OCI-LY7 (cell line): ENCODE results near the gene PPM1A. TPM values are rescaled to one million over a fixed set of nuclear protein-coding genes. Genes with fewer than 3 reads are reported as not detected.

Experiments used
- BruUV-seq: library from RNA; stranded (reverse); fragments of 400-500 nt; replicated peaks from 2 replicates; lab custom pipeline; 2021; lab: Mats Ljungman, UMichigan
- CTCF ChIA-PET: fragments of 300-600 bp; sonication (Branson Sonifier 250); formaldehyde crosslinking; loops from one replicate; lab custom pipeline; 2022; ENCODE audit warnings: antibody characterized with exemption; ENCODE audit not compliant: unreplicated experiment; lab: Charles Lee
- POLR2A ChIA-PET: fragments of 300-600 bp; sonication (Branson Sonifier 250); formaldehyde crosslinking; loops from one replicate; lab custom pipeline; 2022; ENCODE audit warnings: antibody characterized with exemption; lab: Charles Lee
- DNase-seq: peaks from one replicate; pipeline ENCODE4 v3.0.0-alpha.2; 2015; ENCODE audit warnings: low spot score
- H2AFZ ChIP-seq: fragments of 200-600 bp; sonication (generic), shearing (Covaris generic); 2 replicates; pipeline ENCODE4 v1.6.1; 2014; ENCODE audit warnings: mild to moderate bottlenecking, antibody characterized with exemption, low read length, moderate library complexity
- H3K27ac ChIP-seq: fragments of 200-600 bp; sonication (generic); 2 replicates; pipeline ENCODE4 v1.5.1; 2014; ENCODE audit warnings: mixed run types, low read depth, mild to moderate bottlenecking, moderate library complexity, low read length, inconsistent platforms; ENCODE audit not compliant: poor library complexity, severe bottlenecking
- H3K36me3 ChIP-seq: fragments of 200-600 bp; sonication (generic); 2 replicates; pipeline ENCODE4 v1.6.1; 2014; ENCODE audit warnings: mild to moderate bottlenecking, antibody characterized with exemption, low read length, moderate library complexity, mixed read lengths; ENCODE audit not compliant: insufficient read depth
- H3K4me1 ChIP-seq: fragments of 200-600 bp; sonication (generic); 2 replicates; pipeline ENCODE4 v1.5.1; 2014; ENCODE audit warnings: mild to moderate bottlenecking, low read length; ENCODE audit not compliant: insufficient read depth, poor library complexity, severe bottlenecking
- H3K4me2 ChIP-seq: fragments of 200-600 bp; sonication (generic); 2 replicates; pipeline ENCODE4 v1.6.1; 2014; ENCODE audit warnings: mild to moderate bottlenecking, low read length
- H3K4me3 ChIP-seq: fragments of 200-600 bp; sonication (generic); 2 replicates; pipeline ENCODE4 v1.5.1; 2014; ENCODE audit warnings: mild to moderate bottlenecking, low read depth, low read length; ENCODE audit not compliant: poor library complexity, severe bottlenecking
- H3K79me2 ChIP-seq: fragments of 200-600 bp; sonication (generic); 2 replicates; pipeline ENCODE4 v1.6.1; 2016; ENCODE audit warnings: low read depth, mild to moderate bottlenecking, low read length, moderate library complexity, mixed read lengths; ENCODE audit not compliant: insufficient read depth
- H3K9me2 ChIP-seq: fragments of 200-600 bp; sonication (generic); 2 replicates; pipeline ENCODE4 v1.6.1; 2016; ENCODE audit warnings: mild to moderate bottlenecking, low read length, mixed read lengths; ENCODE audit not compliant: insufficient read depth
- H3K9me3 ChIP-seq: fragments of 200-600 bp; sonication (generic); 2 replicates; pipeline ENCODE4 v1.6.1; 2014; ENCODE audit warnings: mild to moderate bottlenecking, mixed run types, low read length, mixed read lengths
- H4K20me1 ChIP-seq: fragments of 200-600 bp; sonication (generic); 2 replicates; pipeline ENCODE4 v1.6.1; 2014; ENCODE audit warnings: mild to moderate bottlenecking, antibody characterized with exemption, low read length, moderate library complexity, mixed read lengths; ENCODE audit not compliant: insufficient read depth
- CTCF ChIP-seq: fragments of 200-600 bp; sonication (generic); conservative IDR thresholded peaks from 2 replicates; pipeline ENCODE4 v1.5.1; 2014; ENCODE audit warnings: mild to moderate bottlenecking, antibody characterized with exemption, low read length, moderate library complexity, mixed read lengths
- EZH2phosphoT487 ChIP-seq: fragments of 200-600 bp; sonication (generic); IDR thresholded peaks from 2 replicates; pipeline ENCODE4 v1.6.1; 2018; ENCODE audit warnings: low read depth, borderline replicate concordance, mild to moderate bottlenecking, mixed run types, antibody characterized with exemption, low read length, moderate library complexity, mixed read lengths
- intact Hi-C: fragments of 100-400 bp; cut with micrococcal nuclease; formaldehyde crosslinking; loops from one replicate; pipeline ENCODE4 v1.10.0; 2022; ENCODE audit not compliant: unreplicated experiment
- total RNA-seq, 2 experiments: library from RNA; depleted of rRNA in 1 of 2; stranded (reverse); fragments of >200 nt in 1 of 2; shearing (Covaris generic) in 1 of 2; gene quantifications; 2 replicates each; pipeline ENCODE4 v1.2.3, GENCODE V29; 2014 to 2022

The PPM1A gene
- total RNA-seq, 2 experiments from 2014 or later = 25.4 to 75.1 TPM

GRCh38 chr14:60222820-60223219 is 26.2 kb upstream of the PPM1A start:
- ChIA-PET CTCF (no interaction called here), POLR2A (interaction anchor here (1.3 to 1.9 kb wide), 4 partner anchors 10 to 38 kb away, joined by 3 to 6 read pairs (median 4); no protein-coding TSS in a partner anchor)
- no peaks in the 10 kb centered on the region for H3K36me3 ChIP-seq
- no peak overlapping the region for H3K4me3 ChIP-seq
- no peak overlapping the region for H2AFZ ChIP-seq
- H3K27ac ChIP-seq = no peak overlapping the region
- no peaks in the 10 kb centered on the region for H4K20me1 ChIP-seq
- no peaks in the 10 kb centered on the region for H3K9me3 ChIP-seq
- intact Hi-C loops = no loop called here
- no peaks in the 10 kb centered on the region for H3K9me2 ChIP-seq
- H3K4me2 ChIP-seq = no peak overlapping the region
- DNase-seq = no peak
- H3K79me2 ChIP-seq = no peaks in the 10 kb centered on the region
- H3K4me1 ChIP-seq = no peaks in the 10 kb centered on the region
- TF ChIP-seq EZH2phosphoT487 (no peak), CTCF (no peak)
- BruUV-seq = no TSS peak

GRCh38 chr14:60225265-60225664 is 23.8 kb upstream of the PPM1A start:
- H3K9me2 ChIP-seq = no peaks in the 10 kb centered on the region
- H3K4me2 ChIP-seq = no peak overlapping the region
- H3K4me1 ChIP-seq = no peaks in the 10 kb centered on the region
- intact Hi-C loops = no loop called here
- H3K36me3 ChIP-seq = no peaks in the 10 kb centered on the region
- H3K79me2 ChIP-seq = no peaks in the 10 kb centered on the region
- H2AFZ ChIP-seq = no peak overlapping the region
- TF ChIP-seq CTCF = no peak
- TF ChIP-seq EZH2phosphoT487 = no peak
- H3K4me3 ChIP-seq = no peak overlapping the region
- H3K27ac ChIP-seq = no peak overlapping the region
- ChIA-PET CTCF (no interaction called here), POLR2A (interaction anchor here (0.8 to 1.4 kb wide), 6 partner anchors 9 to 102 kb away, joined by 3 to 5 read pairs (median 4); no protein-coding TSS in a partner anchor)
- no peak for DNase-seq
- no TSS peak for BruUV-seq
- H3K9me3 ChIP-seq = no peaks in the 10 kb centered on the region
- H4K20me1 ChIP-seq = no peaks in the 10 kb centered on the region

GRCh38 chr14:60226298-60226697 is 22.7 kb upstream of the PPM1A start:
- Histone ChIP-seq H3K36me3 (no peaks in the 10 kb centered on the region), H3K4me2 (no peak overlapping the region), H3K27ac (no peak overlapping the region), H3K79me2 (no peaks in the 10 kb centered on the region), H4K20me1 (no peaks in the 10 kb centered on the region), H3K4me1 (no peaks in the 10 kb centered on the region), H3K9me2 (no peaks in the 10 kb centered on the region), H3K4me3 (no peak overlapping the region), H3K9me3 (0 out of 2 replicates have a peak, but pooled peaks cover under 1% of the 10 kb centered on the region), H2AFZ (no peak overlapping the region)
- ChIA-PET CTCF (no interaction called here), POLR2A (no interaction called here)
- intact Hi-C loops = no loop called here
- TF ChIP-seq EZH2phosphoT487 (no peak), CTCF (no peak)
- no TSS peak for BruUV-seq
- DNase-seq = no peak
